Activated T-cell treated with anti-CD3 and anti-CD28 coated beads, Interleukin-2, amount 50 U/mL, for 1 hour (primary cell): ENCODE measurements around the gene COX6B2.
"Not testable (repeated sequence)": the region's sequence is repeated elsewhere in the genome, so short reads cannot be mapped to it uniquely, and the experiment has no call there.

Experiments used
- DNase-seq: peaks from one replicate; pipeline ENCODE4 v3.0.0-alpha.2; 2020

Gene COX6B2

DNA sequence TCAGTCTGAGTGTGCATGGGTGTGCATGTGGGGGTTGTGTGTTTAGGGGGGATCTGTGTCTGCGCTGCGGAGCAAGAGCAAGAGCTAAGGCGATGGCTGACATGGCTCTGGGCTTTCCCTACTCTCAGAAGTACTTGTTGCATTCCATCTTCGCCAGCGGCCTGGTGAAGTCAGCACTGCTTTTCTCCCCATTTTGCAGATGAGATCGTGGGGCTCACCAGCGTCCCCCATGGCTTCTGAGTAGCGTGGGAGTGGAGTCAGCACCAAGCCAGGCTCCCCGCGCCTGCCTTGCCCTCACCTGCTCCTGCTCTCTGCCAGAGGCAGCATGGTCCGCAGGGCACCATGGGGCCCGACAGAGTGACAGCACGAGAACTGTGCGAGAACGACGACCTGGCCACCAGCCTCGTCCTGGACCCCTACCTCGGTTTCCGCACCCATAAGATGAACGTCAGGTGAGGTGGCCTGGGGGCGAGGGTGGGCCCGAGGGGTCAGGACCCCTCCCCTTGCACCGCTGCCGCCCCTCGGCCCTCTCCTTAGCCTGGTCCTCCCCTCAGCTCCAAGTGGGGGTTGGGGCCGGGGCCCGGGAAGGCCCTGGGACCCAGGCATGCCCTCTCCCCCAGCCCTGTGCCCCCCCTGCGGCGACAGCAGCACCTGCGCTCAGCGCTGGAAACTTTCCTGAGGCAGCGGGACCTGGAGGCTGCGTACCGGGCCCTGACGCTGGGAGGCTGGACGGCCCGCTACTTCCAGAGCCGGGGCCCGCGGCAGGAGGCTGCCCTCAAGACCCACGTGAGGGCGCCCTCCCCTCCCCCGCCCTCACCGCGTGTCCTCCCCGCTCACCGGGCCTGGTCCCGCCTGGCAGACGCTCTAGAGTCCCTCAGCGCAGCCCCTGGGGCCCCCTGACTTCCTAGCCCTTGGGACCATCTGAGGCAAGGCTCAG, 12.7 kb downstream of the COX6B2 start:
- no peak for DNase-seq

DNA sequence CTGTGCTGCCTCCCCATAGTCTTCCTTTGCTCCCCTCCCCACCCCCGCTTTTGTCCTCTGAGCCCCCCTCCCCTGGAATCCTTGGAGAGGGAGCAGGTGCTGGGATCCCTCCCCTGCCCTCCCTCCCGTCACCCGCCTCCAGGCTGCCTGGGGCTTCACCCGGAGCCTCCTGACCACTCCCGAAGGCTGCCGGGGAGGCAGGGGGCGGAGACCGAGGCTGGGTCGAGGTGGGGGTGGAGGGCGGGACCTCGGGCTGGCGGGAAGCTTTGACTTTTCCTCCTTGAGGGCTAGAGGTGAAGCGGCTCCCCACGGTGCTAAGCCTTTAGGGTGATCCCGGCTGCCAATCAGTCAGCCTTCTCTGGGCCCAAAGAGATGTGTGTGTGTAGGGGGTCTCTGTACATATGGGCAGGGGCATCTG, 13.3 kb downstream of the COX6B2 start:
- DNase-seq = peak; percentile 51

DNA sequence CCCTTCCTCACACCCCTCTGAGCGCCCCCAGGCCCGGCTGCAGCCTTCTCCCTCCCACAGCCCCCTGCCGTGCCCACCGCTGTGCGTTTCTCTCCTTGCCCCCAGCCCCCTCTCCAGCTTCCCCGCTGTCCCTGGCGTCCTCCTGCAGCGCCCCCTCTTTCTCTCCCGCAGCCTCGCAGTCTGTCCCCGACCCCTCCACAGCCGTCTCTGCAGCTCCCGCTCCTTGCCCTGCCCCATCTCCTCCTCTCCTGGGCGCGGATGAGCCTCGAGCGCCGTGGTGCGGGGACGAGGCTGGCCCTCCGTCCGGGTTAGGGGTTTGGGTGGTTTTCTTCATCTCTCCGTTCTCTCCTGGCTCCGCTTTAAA, 13.8 kb downstream of the COX6B2 start:
- peak; percentile 33 for DNase-seq

DNA sequence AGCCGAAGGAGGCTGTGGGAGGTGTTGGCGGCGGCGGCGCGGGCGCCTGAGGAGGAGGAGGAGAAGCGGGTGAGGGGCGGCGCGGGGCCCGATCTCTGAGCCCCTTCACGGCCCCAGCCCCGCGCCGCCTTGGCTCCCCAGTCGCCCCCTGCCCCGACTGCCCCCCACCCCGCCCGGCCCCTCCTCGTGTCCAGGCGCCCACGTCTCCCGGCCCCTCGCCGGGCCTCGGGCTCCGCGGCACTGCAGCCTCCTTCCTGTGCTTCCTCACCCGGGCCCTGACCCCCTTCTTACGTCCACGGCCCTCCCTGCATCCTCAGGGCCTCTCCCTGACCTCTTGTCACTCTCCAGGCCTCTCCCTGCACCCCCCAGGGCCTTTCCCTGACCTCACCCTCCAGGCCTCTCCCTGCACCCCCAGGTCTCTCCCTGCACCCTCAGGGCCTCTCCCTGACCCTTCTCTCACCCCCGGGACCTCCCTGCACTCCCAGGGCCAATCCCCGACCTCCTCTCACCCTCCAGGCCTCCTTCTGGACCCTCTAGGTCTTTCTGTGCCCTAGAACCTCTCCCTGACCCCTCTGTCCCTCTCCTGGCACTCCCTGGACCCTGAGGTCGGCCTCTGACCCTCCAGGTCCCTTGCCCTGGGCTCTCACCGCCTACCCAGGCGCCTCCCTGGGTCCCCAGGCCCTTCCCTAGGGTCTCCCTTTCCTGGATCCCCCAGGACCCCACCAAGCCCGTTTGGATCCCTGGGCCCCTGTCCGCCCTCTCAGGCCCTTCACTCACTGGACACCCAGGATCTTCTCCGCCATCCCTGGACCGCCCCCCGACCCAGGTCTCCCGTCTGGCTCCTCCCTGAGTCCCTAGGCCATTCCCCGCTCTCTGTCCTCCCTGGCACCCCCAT, 14.4 kb downstream of the COX6B2 start:
- DNase-seq = no peak

DNA sequence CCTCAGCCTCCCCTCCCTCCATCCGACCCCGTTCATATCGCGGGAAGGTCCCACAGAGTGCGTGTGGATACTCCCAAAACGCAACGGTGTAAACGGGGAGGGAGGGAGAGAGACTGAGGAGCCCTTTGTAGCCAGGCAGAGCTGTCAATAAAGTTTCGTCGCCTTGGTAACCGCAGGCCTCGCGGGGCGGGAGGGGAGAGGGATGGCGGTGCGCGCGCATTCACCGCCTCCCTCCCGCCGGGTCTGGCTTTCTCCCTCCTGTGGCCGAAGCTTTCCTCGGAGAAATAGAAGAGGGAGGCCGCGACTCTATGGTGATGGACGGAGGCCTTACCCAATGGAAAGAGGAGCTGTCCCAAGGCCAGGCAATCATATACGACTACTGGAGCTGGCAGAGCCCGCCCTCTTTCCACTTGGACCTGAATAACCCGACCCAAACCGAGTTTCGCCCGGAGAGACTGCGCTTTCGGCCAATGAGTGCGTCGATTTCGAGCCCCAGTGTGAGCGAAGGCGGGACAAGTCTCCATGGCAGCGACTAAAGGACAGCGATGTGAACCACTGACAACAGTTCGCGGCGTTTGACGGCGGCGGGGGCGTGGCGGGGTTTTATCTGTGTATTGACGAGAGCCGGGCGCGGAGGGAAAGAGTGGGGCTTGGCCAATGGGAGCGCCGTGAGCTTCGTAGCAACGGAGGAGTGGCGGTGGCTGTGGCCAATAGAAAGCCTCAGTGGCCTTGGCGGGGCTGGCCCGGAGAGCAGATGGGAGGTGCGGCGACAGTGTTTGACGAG, 15.2 kb downstream of the COX6B2 start, which contains the start of gene KMT5C:
TSS of gene KMT5C (plus strand) at position 772 of the 784 bp plus-strand sequence. CDS start 2,061 bp downstream, outside the sequence.
- peak; percentile 100 for DNase-seq

DNA sequence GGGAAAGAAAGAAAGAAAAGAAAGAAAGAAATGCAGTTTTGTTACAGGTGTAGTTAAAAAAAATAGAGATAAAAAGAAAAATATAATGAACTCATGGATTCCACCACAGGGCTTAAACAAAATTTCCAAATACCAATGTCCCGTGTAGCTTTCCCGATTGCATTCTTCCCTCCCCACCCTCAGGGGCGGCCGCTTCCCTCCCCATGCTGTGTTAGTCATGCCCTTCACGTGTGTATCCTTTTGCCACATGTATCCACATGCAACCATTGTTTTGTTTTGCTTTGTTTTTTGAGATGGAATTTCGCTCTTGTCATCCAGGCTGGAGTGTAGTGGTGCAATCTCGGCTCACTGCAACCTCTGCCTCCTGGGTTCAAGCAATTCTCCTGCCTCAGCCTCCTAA, 18.4 kb downstream of the COX6B2 start:
- DNase-seq = no peak

DNA sequence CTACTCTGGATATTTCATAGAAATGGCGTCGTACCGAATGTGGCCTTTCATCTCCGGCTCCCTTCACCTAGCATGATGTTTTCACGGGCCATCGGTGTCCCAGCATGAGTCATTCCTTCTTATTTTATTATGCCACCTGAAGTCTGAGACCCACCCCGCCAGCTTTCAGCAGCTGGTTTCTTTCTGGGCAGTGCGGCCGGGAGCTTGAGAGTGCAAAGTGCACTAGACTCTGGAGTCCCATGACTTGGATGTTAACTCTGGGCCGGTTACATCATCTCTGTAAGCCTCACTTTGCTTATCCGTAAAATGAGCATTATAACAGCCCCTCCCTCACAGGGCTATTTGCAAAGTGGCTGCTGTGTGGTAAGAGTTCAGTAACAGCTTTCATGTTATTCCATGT, 20.6 kb downstream of the COX6B2 start:
- no peak for DNase-seq

DNA sequence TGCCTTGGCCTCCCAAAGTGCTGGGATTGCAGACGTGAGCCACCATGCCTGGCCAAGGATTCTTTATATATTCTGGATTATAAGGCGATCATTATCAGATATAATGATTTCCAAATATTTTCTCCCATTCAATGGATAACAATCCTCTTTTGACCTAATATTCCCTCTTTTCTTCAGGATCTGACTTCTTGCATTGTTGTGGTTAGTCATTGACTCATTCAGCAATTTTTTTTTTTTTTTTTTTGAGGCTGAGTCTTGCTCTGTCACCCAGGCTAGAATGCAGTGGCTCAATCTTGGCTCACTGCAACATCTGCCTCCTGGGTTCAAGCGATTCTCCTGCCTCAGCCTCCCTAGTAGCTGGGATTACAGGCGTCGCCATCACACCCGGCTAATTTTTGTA, 24.7 kb downstream of the COX6B2 start:
- DNase-seq = not testable (repeated sequence)

DNA sequence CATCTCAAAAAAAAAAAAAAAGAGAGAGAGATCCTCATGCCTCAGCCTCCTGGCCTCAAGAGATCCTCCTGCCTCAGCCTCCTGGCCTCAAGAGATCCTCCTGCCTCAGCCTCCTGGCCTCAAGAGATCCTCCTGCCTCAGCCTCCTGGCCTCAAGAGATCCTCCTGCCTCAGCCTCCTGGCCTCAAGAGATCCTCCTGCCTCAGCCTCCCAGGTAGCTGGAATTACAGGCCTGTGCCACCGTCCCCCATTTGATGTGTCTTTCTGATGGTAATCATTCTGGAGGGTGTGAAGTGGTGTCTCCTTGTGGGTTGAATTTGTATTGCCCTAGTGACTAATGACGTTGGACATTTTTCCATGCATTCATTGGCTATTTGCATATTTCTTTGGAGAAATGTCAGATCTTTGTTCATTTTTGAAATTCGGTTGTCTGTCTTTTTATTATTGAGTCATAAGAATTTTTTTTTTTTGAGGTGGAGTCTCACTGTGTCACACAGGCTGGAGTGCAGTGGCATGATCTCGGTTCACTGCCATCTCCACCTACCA, 25.7 kb downstream of the COX6B2 start:
- DNase-seq = not testable (repeated sequence)

DNA sequence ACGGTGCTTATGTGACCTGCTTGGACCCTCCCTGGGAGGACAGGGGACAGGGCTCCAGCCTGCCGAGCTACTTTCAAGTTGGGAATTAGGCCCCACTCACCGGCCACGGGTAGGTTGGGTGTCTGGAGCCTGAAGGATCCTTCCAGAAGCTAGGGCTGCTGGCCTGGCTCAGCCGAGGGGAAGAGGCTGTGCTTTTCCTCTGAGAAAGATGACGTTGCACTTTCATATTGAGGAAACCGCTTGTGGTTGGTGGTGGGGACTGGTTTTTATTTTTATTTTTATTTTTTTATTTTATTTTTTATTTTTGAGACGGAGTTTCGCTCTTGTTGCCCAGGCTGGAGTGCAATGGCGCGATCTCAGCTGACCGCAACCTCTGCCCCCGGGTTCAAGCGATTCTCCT, 29.3 kb downstream of the COX6B2 start, which contains the start of gene TMEM150B:
TSS of gene TMEM150B (minus strand) at position 170 of the 400 bp plus-strand sequence. CDS start 4,305 bp downstream, outside the sequence.
- DNase-seq = no peak

DNA sequence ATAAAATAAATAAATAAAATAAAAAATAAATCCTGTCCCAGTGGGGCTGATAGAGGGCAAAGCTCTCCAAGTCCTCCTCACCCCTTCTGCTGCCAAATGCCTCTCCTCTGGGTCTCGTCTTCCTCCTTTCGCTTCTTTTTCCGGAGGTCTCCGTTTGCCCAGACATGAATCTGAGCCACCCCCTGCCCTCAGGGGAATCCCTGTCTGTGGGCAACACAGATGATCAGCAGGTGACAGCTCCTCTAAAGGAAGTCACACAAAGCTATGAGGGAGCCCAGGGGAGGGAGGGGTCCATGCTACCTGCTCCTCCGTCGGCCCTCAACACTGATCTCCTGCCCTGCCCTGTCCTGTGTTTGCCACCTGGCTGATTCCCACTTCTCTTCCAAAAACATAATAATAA, 29.9 kb downstream of the COX6B2 start:
- DNase-seq = no peak

DNA sequence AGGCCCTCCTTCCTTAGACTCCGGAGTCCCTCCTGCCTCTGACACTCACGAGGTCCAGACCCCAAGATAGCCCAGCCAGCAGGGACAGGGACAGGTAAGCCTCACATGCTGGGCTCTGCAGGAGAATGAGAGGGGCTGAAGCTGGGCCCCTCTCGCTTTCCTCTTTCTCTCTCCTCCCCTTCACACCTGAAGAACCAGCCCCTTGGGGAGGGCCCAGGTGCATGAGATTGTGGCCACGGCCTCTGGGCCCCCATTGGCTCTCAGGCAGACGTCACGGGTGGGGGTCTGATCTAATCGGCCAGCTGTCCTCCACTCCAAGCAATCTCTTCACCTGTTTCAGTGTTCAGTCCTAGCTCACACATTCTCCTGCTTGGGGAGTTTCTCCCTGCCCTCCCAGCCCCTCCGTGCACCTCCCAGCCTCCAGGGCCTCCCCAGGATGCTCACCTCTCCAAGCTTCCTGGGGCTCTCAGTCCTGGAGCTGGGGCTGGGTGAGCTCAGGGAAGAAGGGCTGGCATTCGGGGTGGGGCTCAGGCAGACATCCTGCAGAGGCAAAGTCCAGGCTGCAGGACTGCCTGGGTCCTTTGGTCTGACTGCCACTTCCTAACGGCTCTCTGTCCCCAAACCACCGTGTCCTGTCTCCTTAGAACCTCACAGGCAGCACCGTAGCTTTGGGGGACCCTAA, 32.2 kb downstream of the COX6B2 start:
- no peak for DNase-seq

DNA sequence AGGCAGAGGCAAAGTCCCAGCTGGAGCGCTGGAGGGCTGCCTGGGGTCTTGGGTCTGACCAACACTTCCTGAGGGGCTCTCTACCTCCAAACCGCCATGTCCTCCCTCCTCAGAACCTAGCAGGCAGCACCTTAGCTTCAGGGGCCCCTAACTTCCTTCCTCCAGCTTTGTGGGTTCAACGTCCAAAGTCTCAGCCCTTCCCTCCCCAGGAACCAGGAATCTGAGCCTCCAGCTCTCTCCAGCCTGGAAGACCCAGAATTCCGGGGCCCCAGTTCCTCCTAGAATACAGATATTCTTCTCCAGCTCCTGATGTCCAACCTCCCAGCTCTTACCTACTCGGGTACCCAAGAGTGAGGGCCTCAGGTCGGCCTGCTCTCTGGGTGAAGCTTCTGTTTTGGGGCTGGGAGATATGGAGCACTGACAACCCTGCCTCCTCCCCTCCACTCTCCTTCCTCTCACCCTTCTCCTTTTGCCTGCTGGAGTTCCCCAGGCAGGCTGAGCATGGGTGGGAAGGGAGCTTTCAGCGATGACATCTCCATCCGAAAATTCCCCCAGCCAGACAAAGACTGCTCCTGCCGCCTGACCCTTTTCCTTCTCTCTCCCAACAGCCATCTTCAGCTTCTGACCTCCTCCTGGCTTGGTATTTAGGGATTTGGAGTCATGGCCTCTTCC, 32.9 kb downstream of the COX6B2 start:
- no peak for DNase-seq

DNA sequence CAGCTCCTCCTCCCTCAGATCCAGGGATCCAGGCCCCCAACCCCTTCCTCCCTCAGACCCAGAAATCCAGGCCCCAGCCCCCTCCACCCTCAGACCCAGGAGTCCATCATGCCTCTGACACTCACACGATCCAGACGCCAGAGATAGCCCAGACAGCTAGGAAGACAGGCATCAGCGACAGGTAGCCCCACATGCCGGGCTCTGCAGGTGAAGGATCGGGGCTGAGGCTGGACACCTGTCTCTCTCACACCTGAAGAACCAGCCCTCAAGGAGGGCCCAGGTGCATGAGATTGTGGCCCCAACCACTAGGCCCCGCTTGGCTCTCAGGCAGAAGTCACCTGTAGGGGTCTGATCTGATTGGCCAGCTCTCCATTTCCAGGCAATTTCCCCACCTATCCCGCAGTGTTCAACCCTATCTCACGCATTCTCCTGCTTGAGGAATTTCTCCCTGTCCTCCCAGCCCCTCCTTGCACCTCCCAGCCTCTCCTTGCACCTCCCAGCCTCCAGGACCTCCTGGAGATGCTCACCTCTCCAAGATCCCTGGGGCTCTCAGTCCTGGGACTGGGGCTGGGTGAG, 33.6 kb downstream of the COX6B2 start:
- DNase-seq = no peak

DNA sequence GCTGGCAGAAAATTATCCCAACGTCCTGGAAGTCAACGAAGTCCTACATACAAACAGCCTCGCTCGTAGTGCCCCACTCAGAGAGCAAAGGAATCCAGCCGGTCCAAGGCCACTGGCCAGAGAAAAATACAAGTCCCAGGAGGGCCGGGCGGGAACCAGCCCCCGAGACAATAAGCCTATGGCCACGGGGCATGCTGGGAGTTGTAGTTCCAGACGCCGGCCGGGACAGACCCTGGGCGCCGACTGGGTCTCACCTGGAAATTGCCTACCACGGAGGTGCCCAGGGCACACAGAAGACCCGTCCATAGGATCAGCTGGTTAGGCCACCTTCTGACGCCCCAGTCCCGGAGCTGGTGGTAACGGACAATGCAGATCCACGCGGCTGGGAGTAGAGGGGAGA, 34.7 kb downstream of the COX6B2 start:
- no peak for DNase-seq

DNA sequence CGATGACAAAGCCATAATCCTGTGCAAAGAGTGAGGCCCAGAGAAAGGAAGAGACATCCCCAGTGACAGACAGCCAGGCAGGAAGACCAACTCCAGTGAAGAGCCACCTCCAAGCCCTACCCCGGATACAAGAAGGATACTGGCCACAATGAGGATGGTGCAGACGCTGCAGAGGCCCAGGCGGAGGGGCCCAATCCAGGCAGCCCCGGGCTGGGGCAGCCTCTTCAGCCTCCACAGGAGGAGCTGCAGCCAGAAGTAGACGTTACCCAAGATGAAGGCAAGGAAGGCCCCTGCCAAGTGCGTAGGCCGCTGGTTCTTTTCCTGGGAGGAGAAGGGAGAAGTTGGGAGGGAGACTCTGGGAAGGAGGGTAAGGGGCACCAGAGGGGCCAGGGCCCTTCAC, 37.9 kb downstream of the COX6B2 start:
- DNase-seq = no peak

DNA sequence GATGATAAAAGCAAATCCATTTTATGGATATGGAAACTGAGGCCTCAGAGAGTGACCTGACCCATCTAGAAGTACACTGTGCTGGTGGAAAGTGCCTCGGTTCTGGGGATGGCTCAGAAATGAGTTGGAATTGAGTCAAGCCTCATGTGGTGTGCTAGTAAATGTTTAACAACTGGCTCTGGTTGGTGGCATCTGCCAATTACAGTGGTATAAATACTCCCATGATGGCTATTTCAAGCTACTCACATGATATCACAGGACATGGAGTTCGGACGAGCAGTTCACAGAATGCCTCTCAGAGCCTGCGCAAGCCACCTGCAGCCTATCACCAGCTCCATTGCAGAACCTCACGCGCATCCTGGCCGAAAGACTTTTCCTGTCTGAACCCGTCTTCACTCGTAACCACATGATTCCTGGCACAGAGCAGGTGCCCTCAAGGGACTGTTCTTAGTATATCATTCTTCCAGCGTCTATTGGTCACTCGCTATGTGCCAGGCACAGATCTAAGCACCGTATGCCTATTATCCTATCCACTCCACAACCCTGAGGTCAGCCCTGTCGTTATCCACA, 38.5 kb downstream of the COX6B2 start:
- no peak for DNase-seq

DNA sequence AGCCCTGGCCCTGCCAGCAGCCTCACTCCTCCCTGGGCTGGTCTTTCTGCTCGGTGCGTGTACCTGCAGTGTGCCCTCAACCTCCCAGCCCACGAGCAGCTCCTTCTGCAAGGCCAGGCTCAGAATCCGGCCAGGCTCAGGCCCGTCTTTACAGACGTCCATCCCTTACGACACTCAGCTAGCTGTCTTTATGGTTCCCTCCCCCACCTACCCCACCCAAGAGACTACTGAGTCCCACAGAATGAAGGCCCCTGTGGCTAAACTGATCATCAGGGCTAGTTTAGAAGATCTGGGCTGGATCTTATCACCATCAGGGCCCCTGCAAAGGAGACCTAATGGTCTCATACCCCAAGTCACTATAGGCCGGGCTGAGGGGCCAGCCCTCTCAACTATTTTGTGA, 40.1 kb downstream of the COX6B2 start:
- DNase-seq = no peak

DNA sequence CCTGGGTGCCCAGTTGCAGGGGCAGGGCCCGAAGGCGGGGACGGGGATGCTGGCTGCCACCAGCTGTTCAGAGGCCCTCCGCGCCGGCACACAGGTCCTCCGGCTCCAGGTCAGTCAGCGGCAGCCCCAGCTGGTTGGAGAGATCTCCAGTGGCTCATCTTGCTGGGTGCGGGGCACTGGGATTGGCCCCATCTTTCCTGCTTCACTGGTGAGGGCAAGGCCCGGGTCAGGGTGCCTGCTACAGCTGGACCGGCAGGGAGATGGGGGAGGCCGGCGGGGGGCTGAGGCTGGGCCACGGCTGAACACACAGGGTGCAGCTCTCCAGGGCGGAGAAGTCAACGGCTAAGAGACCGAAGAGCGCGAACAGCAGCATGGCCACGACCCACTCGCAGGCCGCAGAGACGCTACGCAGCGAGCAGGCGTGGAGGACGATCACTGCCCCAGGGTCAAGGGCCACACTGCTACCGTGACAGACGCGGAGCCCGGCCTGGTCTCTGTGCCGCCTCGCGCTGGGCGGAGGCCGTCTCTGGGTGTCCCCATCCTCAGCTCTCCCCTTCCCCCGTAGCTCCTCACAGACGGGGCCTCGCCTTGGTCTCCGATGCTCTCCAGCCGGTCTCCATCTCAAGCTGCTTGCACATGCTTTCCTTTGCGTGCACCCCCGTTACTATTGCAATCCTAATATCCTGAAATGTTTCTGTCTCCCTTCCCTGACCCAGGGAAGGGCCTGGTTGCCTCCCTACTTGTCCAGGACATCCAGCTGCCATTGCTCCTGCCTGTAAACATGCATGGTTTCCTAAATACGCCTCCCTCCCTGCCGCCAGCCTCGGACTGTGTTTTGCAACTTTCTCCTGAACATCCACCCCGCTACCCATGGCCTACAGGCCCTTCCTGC, 41.7 kb downstream of the COX6B2 start:
- DNase-seq = no peak
